Gastrocnemius medialis (tissue), 4 donors: ENCODE results near the gene DUSP6.

Experiments used
- POLR2A ChIP-seq, 2 donors: fragments of 450-650 bp; IDR thresholded peaks; one replicate each; pipeline ENCODE4 v1.6.1; 2017; ENCODE audit warnings: antibody characterized with exemption in 2 of 2, mild to moderate bottlenecking in 2 of 2, moderate library complexity in 2 of 2
- TF ChIP-seq, protein P1 (sequence below), 5 experiments: fragments of 450-650 bp in 3 of 5; fragments of 200-600 bp in 2 of 5; sonication (generic) in 2 of 5; IDR thresholded peaks in 4 of 5; conservative IDR thresholded peaks in 1 of 5; 1 replicate in 4 of 5; 2 replicates in 1 of 5; pipeline ENCODE4 v1.5.1; 2016 to 2019; ENCODE audit warnings: antibody characterized with exemption in 5 of 5, mild to moderate bottlenecking in 3 of 5, moderate library complexity in 3 of 5

DNA sequence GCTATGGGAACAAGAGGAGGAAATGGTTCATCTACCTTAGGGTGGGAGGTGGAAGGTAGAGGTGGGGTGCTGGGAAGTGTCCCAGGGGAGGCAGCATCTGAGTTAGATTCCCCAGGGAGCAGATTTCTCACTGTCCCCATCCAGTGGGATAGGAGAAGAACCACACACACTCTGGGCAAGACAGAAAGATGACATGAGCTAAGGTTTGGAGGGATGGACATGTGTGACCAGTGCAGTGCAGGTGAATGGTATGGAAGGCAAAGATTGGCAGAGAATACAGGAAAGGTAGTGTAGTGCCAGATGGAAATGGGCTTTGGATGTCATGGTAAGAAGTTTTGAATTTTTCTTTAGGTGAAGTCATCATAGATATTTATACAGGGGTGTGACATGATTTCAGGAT, 11.3 kb upstream of the DUSP6 start:
- TF ChIP-seq, protein P1, sequence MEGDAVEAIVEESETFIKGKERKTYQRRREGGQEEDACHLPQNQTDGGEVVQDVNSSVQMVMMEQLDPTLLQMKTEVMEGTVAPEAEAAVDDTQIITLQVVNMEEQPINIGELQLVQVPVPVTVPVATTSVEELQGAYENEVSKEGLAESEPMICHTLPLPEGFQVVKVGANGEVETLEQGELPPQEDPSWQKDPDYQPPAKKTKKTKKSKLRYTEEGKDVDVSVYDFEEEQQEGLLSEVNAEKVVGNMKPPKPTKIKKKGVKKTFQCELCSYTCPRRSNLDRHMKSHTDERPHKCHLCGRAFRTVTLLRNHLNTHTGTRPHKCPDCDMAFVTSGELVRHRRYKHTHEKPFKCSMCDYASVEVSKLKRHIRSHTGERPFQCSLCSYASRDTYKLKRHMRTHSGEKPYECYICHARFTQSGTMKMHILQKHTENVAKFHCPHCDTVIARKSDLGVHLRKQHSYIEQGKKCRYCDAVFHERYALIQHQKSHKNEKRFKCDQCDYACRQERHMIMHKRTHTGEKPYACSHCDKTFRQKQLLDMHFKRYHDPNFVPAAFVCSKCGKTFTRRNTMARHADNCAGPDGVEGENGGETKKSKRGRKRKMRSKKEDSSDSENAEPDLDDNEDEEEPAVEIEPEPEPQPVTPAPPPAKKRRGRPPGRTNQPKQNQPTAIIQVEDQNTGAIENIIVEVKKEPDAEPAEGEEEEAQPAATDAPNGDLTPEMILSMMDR (IDR thresholded peaks at IDR 0.05 in 4 of 5, conservative IDR thresholded peaks at IDR 0.05 in 1 of 5) = no peak
- TF ChIP-seq POLR2A (IDR thresholded peaks at IDR 0.05) = no peak
